ENCODE data around the gene PPP3CB. TPM values are rescaled to one million over a fixed set of nuclear protein-coding genes. Genes with fewer than 3 reads are reported as not detected.

Gene PPP3CB
- total and polyA plus RNA-seq, 2 experiments from 2014 or later = 23.7 to 29.5 TPM

DNA sequence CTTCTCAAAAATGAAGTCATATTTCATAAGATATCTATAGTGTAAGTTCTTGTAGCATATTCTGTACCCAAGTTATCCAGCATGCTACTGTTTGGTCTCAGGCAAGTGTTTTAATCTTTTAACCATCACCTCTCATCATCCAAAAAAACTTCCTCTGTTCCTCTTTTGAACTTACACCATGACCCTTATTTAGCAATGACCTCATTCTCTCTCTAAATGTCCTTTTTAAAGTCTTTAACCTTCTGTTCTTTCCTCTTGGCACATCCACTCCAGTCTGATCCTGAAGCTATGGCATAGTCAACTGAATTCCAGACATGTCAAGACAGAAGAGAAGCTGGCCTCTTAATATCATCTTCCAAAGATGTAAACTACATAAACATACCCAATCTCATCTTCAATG lies 26.2 kb downstream of the PPP3CB start:
- Histone ChIP-seq H3F3A (ENCODE audit: insufficient read depth) (no peaks in the 10 kb centered on the region), H3K79me2 (ENCODE audit: insufficient read depth) (no peaks in the 10 kb centered on the region), H3K36me3 (ENCODE audit: low read depth) (peaks cover 73% of the 10 kb centered on the region), H2AFZ (no peak overlapping the region), H3K4me3 (no peak overlapping the region), H3K4me1 (ENCODE audit: insufficient read depth) (no peaks in the 10 kb centered on the region), H3K9ac (no peak overlapping the region), H3K4me2 (ENCODE audit: unreplicated experiment) (no peak overlapping the region), H3K27me3 (replicated peaks; ENCODE audit: insufficient read depth) (no peaks in the 10 kb centered on the region), H3K9me2 (ENCODE audit: insufficient read depth) (no peaks in the 10 kb centered on the region), H3K27ac (no peak overlapping the region), H3K9me3 (ENCODE audit: low read depth) (no peaks in the 10 kb centered on the region), H4K20me1 (ENCODE audit: insufficient read depth) (no peaks in the 10 kb centered on the region)
- no peak for DNase-seq
- in situ Hi-C loops (cut with MboI) = no loop called here
- TF ChIP-seq EZH2 (IDR thresholded peaks at IDR 0.05; ENCODE audit: insufficient read depth, poor library complexity, severe bottlenecking) (no peak), EZH2phosphoT487 (IDR thresholded peaks at IDR 0.05; ENCODE audit: insufficient read depth, low read depth) (no peak)

DNA sequence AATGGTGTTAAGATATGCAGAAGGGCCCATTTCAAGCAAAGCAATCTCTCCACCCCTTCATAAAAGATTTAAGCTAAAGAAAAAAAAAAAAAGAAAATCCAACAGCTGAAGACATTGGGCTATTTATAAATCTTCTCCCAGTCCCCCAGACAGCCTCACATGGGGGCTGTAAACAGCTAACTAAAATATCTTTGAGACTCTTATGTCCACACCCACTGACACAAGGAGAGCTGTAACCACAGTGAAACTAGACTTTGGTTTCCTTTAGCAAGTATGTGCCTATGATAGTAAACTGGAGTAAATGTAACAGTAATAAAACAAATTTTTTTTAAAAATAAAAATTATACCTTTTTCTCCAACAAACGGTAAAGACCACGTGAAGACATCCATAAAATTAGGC lies 28.6 kb downstream of the PPP3CB start:
- no peaks in the 10 kb centered on the region for H3K9me2 ChIP-seq (ENCODE audit: insufficient read depth)
- H3K79me2 ChIP-seq (ENCODE audit: insufficient read depth) = no peaks in the 10 kb centered on the region
- H3K4me1 ChIP-seq (ENCODE audit: insufficient read depth) = no peaks in the 10 kb centered on the region
- TF ChIP-seq EZH2phosphoT487 (IDR thresholded peaks at IDR 0.05; ENCODE audit: insufficient read depth, low read depth) (no peak), EZH2 (IDR thresholded peaks at IDR 0.05; ENCODE audit: insufficient read depth, poor library complexity, severe bottlenecking) (no peak)
- no peaks in the 10 kb centered on the region for H3K9me3 ChIP-seq (ENCODE audit: low read depth)
- H3K9ac ChIP-seq = no peak overlapping the region
- H2AFZ ChIP-seq = no peak overlapping the region
- no peak overlapping the region for H3K4me3 ChIP-seq
- DNase-seq = no peak
- H3F3A ChIP-seq (ENCODE audit: insufficient read depth) = no peaks in the 10 kb centered on the region
- peaks cover 72% of the 10 kb centered on the region for H3K36me3 ChIP-seq (ENCODE audit: low read depth)
- no peak overlapping the region for H3K27ac ChIP-seq
- no peaks in the 10 kb centered on the region for H4K20me1 ChIP-seq (ENCODE audit: insufficient read depth)
- WGBS, 2 experiments (ENCODE audit: low coverage in 1 of 2, low lambda C conversion rate in 2 of 2, missing lambda C conversion rate in 2 of 2) = 48 to 62% methylated on average over 2 of the region's 2 CpGs
- in situ Hi-C loops (cut with MboI) = no loop called here
- no peak overlapping the region for H3K4me2 ChIP-seq (ENCODE audit: unreplicated experiment)
- H3K27me3 ChIP-seq (replicated peaks; ENCODE audit: insufficient read depth) = no peaks in the 10 kb centered on the region

- 92 to 97% methylated on average over 2 of the region's 2 CpGs for WGBS, 2 experiments (ENCODE audit: low coverage in 1 of 2, low lambda C conversion rate in 2 of 2, missing lambda C conversion rate in 2 of 2)
- Histone ChIP-seq H3F3A (ENCODE audit: insufficient read depth) (no peaks in the 10 kb centered on the region), H3K27ac (no peak overlapping the region), H3K79me2 (ENCODE audit: insufficient read depth) (no peaks in the 10 kb centered on the region), H3K9me3 (ENCODE audit: low read depth) (no peaks in the 10 kb centered on the region), H3K4me1 (ENCODE audit: insufficient read depth) (no peaks in the 10 kb centered on the region), H4K20me1 (ENCODE audit: insufficient read depth) (no peaks in the 10 kb centered on the region), H3K4me2 (ENCODE audit: unreplicated experiment) (no peak overlapping the region), H3K27me3 (replicated peaks; ENCODE audit: insufficient read depth) (no peaks in the 10 kb centered on the region), H3K36me3 (ENCODE audit: low read depth) (peaks cover 62% of the 10 kb centered on the region), H2AFZ (no peak overlapping the region), H3K9ac (no peak overlapping the region), H3K4me3 (no peak overlapping the region), H3K9me2 (ENCODE audit: insufficient read depth) (no peaks in the 10 kb centered on the region)
- no peak for DNase-seq
- TF ChIP-seq EZH2phosphoT487 (IDR thresholded peaks at IDR 0.05; ENCODE audit: insufficient read depth, low read depth) = no peak
- no peak for TF ChIP-seq EZH2 (IDR thresholded peaks at IDR 0.05; ENCODE audit: insufficient read depth, poor library complexity, severe bottlenecking)
- in situ Hi-C loops (cut with MboI) = no loop called here
Measured at GRCh38 chr10:73465978-73466726, 29.7 kb downstream of the PPP3CB start.

- DNase-seq = no peak
- 96 to 98% methylated on average over 4 of the region's 4 CpGs for WGBS, 2 experiments (ENCODE audit: low coverage in 1 of 2, low lambda C conversion rate in 2 of 2, missing lambda C conversion rate in 2 of 2)
- no peak overlapping the region for H3K9ac ChIP-seq
- peaks cover 23% of the 10 kb centered on the region for H3K36me3 ChIP-seq (ENCODE audit: low read depth)
- H3K4me2 ChIP-seq (ENCODE audit: unreplicated experiment) = no peak overlapping the region
- no peaks in the 10 kb centered on the region for H4K20me1 ChIP-seq (ENCODE audit: insufficient read depth)
- H2AFZ ChIP-seq = no peak overlapping the region
- TF ChIP-seq EZH2phosphoT487 (IDR thresholded peaks at IDR 0.05; ENCODE audit: insufficient read depth, low read depth) (no peak), EZH2 (IDR thresholded peaks at IDR 0.05; ENCODE audit: insufficient read depth, poor library complexity, severe bottlenecking) (no peak)
- no peaks in the 10 kb centered on the region for H3K27me3 ChIP-seq (replicated peaks; ENCODE audit: insufficient read depth)
- no peaks in the 10 kb centered on the region for H3K9me2 ChIP-seq (ENCODE audit: insufficient read depth)
- in situ Hi-C loops (cut with MboI) = no loop called here
- no peaks in the 10 kb centered on the region for H3K79me2 ChIP-seq (ENCODE audit: insufficient read depth)
- no peaks in the 10 kb centered on the region for H3K4me1 ChIP-seq (ENCODE audit: insufficient read depth)
- no peaks in the 10 kb centered on the region for H3K9me3 ChIP-seq (ENCODE audit: low read depth)
- H3F3A ChIP-seq (ENCODE audit: insufficient read depth) = no peaks in the 10 kb centered on the region
- no peak overlapping the region for H3K27ac ChIP-seq
- no peak overlapping the region for H3K4me3 ChIP-seq
Measured at GRCh38 chr10:73460897-73461296, 34.9 kb downstream of the PPP3CB start.

Data from GM23248 (cell line).